Esophagus muscularis mucosa (tissue), 4 donors: Measurements from ENCODE around the gene MRPL54. TPM values are rescaled to one million over a fixed set of nuclear protein-coding genes. Genes with fewer than 3 reads are reported as not detected.

Source experiments
- DNase-seq: peaks from one replicate; pipeline ENCODE4 v3.0.0-alpha.2; 2017; ENCODE audit errors: extremely low spot score
- H3K27ac ChIP-seq, 4 donors: fragments of 200-600 bp; sonication (generic); replicated peaks in 1 of 4; 1 replicate in 3 of 4; 2 replicates in 1 of 4; pipeline ENCODE4 v1.5.1; 2016 to 2019; ENCODE audit warnings: mild to moderate bottlenecking in 1 of 4
- H3K27me3 ChIP-seq, 4 donors: fragments of 200-600 bp; sonication (generic); one replicate each; pipeline versions ENCODE4 v1.5.1 to v1.6.0; 2016 to 2019
- H3K36me3 ChIP-seq, 4 donors: fragments of 200-600 bp; sonication (generic); one replicate each; pipeline ENCODE4 v1.5.1; 2016 to 2019
- H3K4me1 ChIP-seq, 4 donors: fragments of 200-600 bp; sonication (generic); one replicate each; pipeline ENCODE4 v1.5.1; 2016 to 2019
- H3K4me3 ChIP-seq, 4 donors: fragments of 200-600 bp; sonication (generic); 1 replicate in 2 of 4; 2 replicates in 2 of 4; pipeline ENCODE4 v1.5.1; 2016 to 2019; ENCODE audit warnings: mild to moderate bottlenecking in 4 of 4, moderate library complexity in 1 of 4
- H3K9me3 ChIP-seq, 4 donors: fragments of 200-600 bp; sonication (generic); 1 replicate in 3 of 4; 2 replicates in 1 of 4; pipeline ENCODE4 v1.5.1; 2016 to 2019
- EP300 ChIP-seq: sonication (generic); formaldehyde crosslinking; IDR thresholded peaks from one replicate; pipeline ENCODE4 v1.6.1; 2017; ENCODE audit warnings: antibody characterized with exemption
- POLR2A ChIP-seq: fragments of 450-650 bp; IDR thresholded peaks from one replicate; pipeline ENCODE4 v1.6.1; 2017; ENCODE audit warnings: antibody characterized with exemption, moderate library complexity, mild to moderate bottlenecking, low read depth
- POLR2AphosphoS5 ChIP-seq, 2 donors: sonication (generic); formaldehyde crosslinking; IDR thresholded peaks; one replicate each; pipeline ENCODE4 v1.6.1; 2017; ENCODE audit warnings: antibody characterized with exemption in 2 of 2
- WGBS: methylation state at CpG from one replicate; pipeline ENCODE4 v1.1.5; 2018; 5-methylcytosine and 5-hydroxymethylcytosine counted together
- intact Hi-C: fragments of 100-400 bp; cut with DNase I; formaldehyde crosslinking; loops from one replicate; pipeline ENCODE4 v1.15.1; 2023
- total RNA-seq, 4 donors: library from RNA; depleted of rRNA; stranded (reverse); fragments of >200 nt; gene quantifications; one replicate each; pipeline versions ENCODE4 v1.1.0 to v1.2.1, GENCODE V29; 2016
- TF ChIP-seq, protein P1 (sequence below), 3 experiments: fragments of 200-600 bp in 2 of 3; fragments of 450-650 bp in 1 of 3; sonication (generic) in 2 of 3; IDR thresholded peaks; one replicate each; pipeline ENCODE4 v1.5.1; 2017 to 2019; ENCODE audit warnings: antibody characterized with exemption in 3 of 3, mild to moderate bottlenecking in 2 of 3, moderate library complexity in 1 of 3

Gene MRPL54
- total RNA-seq, 4 donors from 2014 or later, result 45.2 to 84.3 (median 77.4) TPM

GRCh38 chr19:3773814-3774515, 11.5 kb downstream of the MRPL54 start:
- H3K27me3 ChIP-seq, result peaks cover 0 to 26% (median 0%) of the 10 kb centered on the region in 4 donors
- TF ChIP-seq POLR2AphosphoS5 (IDR thresholded peaks at IDR 0.05) (no peak), EP300 (no peak)
- H3K4me1 ChIP-seq, result peaks cover 0 to 7% (median 0%) of the 10 kb centered on the region in 4 donors
- H3K27ac ChIP-seq, result no peak overlapping the region
- 88% methylated on average over 12 of the region's 12 CpGs for whole genome bisulfite sequencing
- no peaks in the 10 kb centered on the region for H3K9me3 ChIP-seq
- H3K4me3 ChIP-seq, result no peak overlapping the region
- intact Hi-C loops, result no loop called here
- no peak for DNase-seq
- peaks cover 0 to 11% (median 6%) of the 10 kb centered on the region in 4 donors for H3K36me3 ChIP-seq

DNA sequence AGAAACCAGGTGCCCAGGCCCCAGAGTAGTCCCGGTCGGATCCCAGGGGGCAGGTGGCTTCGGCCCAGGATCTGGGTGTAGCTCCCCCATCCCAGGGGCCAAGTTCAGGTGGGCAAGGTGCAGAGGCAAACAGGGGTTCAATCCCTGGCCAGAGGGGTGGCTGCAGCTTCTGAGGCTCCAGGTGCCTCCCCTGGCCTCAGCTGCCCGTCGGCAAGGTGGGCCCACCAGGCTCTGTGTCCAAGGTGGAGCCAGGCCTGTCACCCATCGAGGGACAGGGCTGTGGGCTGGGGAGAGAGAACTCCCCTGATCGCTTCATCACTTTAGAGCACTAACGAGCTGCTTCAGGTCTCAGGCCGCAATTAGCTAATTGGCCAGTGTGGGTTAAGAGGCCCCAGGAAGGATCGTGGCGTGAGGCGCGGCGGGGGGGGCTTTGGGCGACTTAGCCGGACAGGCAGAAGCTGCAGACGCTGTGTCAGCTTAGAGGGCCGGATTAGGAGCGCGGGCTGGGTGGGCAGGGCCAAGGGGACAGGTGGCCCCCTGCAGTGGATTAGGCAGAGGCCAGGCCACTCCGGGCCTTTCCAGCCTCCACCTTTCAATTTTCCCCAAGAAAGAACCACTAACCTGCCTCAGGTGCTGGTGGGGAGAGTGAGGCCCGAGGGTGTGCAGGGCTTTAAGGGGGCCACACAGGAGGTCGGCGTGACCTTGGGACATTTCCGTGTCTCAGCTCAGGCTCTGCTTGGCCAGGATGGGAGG, 12.3 kb downstream of the MRPL54 start:
- H3K4me1 ChIP-seq, result peaks cover 0 to 7% (median 0%) of the 10 kb centered on the region in 4 donors
- peaks cover 0 to 4% (median under 1%) of the 10 kb centered on the region in 4 donors for H3K36me3 ChIP-seq
- no peaks in the 10 kb centered on the region for H3K9me3 ChIP-seq
- no peak for TF ChIP-seq POLR2AphosphoS5 (IDR thresholded peaks at IDR 0.05)
- no peak for TF ChIP-seq POLR2A
- H3K4me3 ChIP-seq, result no peak overlapping the region
- H3K27me3 ChIP-seq, result peaks cover 0 to 34% (median 0%) of the 10 kb centered on the region in 4 donors
- intact Hi-C loops, result no loop called here
- no peak for DNase-seq
- no peak overlapping the region for H3K27ac ChIP-seq
- WGBS, result 71% methylated on average over 15 of the region's 25 CpGs

DNA sequence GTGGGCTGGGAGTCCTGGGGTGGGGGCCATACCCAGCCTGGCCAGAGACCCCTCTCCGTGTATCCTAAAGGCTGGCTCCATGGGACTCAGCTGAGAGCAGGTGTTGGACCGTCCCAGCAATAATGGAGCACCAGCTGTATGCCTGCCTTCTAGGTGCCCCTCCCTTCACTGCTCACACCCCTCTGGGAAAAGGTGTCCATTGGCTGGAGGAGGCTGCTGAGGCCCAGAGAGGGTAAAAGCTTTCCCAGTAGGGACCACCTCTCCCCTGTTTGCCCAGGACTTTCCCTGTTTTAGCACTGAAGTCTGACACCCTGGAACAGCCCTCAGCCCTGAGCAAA, 12.9 kb downstream of the MRPL54 start:
- TF ChIP-seq, protein P1, sequence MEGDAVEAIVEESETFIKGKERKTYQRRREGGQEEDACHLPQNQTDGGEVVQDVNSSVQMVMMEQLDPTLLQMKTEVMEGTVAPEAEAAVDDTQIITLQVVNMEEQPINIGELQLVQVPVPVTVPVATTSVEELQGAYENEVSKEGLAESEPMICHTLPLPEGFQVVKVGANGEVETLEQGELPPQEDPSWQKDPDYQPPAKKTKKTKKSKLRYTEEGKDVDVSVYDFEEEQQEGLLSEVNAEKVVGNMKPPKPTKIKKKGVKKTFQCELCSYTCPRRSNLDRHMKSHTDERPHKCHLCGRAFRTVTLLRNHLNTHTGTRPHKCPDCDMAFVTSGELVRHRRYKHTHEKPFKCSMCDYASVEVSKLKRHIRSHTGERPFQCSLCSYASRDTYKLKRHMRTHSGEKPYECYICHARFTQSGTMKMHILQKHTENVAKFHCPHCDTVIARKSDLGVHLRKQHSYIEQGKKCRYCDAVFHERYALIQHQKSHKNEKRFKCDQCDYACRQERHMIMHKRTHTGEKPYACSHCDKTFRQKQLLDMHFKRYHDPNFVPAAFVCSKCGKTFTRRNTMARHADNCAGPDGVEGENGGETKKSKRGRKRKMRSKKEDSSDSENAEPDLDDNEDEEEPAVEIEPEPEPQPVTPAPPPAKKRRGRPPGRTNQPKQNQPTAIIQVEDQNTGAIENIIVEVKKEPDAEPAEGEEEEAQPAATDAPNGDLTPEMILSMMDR (IDR thresholded peaks at IDR 0.05), result no peak
- TF ChIP-seq POLR2AphosphoS5 (IDR thresholded peaks at IDR 0.05), result no peak
- Histone ChIP-seq H3K27me3 (peaks cover 0 to 35% (median 0%) of the 10 kb centered on the region in 4 donors), H3K36me3 (no peaks in the 10 kb centered on the region), H3K4me1 (peaks cover 0 to 7% (median 0%) of the 10 kb centered on the region in 4 donors), H3K4me3 (no peak overlapping the region), H3K27ac (no peak overlapping the region), H3K9me3 (no peaks in the 10 kb centered on the region)
- 82% methylated on average over 2 of the region's 2 CpGs for WGBS
- DNase-seq, result no peak
- intact Hi-C loops, result no loop called here

- Histone ChIP-seq H3K4me3 (no peak overlapping the region), H3K27me3 (peaks cover 0 to 32% (median 0%) of the 10 kb centered on the region in 4 donors), H3K9me3 (peaks cover 0 to 4% (median 3%) of the 10 kb centered on the region in 4 donors), H3K36me3 (no peaks in the 10 kb centered on the region), H3K27ac (no peak overlapping the region), H3K4me1 (peaks cover 0 to 7% (median 0%) of the 10 kb centered on the region in 4 donors)
- intact Hi-C loops, result no loop called here
- 100% methylated on average over 2 of the region's 5 CpGs for WGBS
- no peak for TF ChIP-seq EP300
- TF ChIP-seq POLR2A, result no peak
- no peak for TF ChIP-seq POLR2AphosphoS5 (IDR thresholded peaks at IDR 0.05)
- TF ChIP-seq, protein P1 (IDR thresholded peaks at IDR 0.05), result no peak
- DNase-seq, result no peak
Observed at GRCh38 chr19:3775831-3776230, 13.3 kb downstream of the MRPL54 start.

DNA sequence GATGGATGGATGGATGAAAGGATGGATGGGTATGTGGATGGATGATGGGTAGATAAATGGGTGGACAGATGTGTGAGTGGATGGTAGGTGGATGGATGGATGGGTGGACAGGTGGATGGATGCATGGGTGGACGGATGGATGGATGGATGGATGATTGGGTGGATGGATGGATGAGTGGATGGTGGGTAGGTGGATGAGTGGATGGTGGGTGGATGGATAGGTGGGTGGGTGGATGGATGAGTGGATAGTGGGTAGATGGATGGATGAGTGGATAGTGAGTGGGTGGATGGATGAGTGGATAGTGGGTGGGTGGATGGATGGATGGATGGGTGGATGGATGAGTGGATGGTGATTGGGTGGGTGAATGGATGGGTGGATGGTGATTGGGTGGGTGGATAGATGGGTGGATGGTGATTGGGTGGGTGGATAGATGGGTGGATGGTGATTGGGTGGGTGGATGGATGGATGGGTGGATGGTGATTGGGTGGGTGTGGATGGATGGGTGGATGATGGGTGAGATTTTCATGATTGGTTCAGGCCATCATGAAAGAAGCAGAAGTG, 14.1 kb downstream of the MRPL54 start:
- peaks cover 6 to 11% (median 10%) of the 10 kb centered on the region in 4 donors for H3K9me3 ChIP-seq
- no peak for DNase-seq
- TF ChIP-seq EP300 (no peak), POLR2AphosphoS5 (IDR thresholded peaks at IDR 0.05) (no peak), POLR2A (no peak)
- TF ChIP-seq, protein P1 (IDR thresholded peaks at IDR 0.05), result no peak
- peaks cover 0 to 6% (median 0%) of the 10 kb centered on the region in 4 donors for H3K4me1 ChIP-seq
- WGBS, result 90% methylated on average over 1 of the region's 1 CpG
- H3K36me3 ChIP-seq, result no peaks in the 10 kb centered on the region
- intact Hi-C loops, result no loop called here
- no peak overlapping the region for H3K4me3 ChIP-seq
- H3K27ac ChIP-seq, result no peak overlapping the region
- H3K27me3 ChIP-seq, result peaks cover 0 to 27% (median 0%) of the 10 kb centered on the region in 4 donors
